ENCODE results near the gene CCDC136. TPM values are rescaled to one million over a fixed set of nuclear protein-coding genes. Genes with fewer than 3 reads are reported as not detected.
A peak's percentile ranks its signal among the peaks of the same experiment; 100 is the strongest.

The CCDC136 gene
- total RNA-seq, 1 experiment from 2014 or later = 11.1 TPM

- ATAC-seq = peak; percentile 27; the same call in 1 of the 2 replicates
- no peak for TF ChIP-seq SP1 (IDR thresholded peaks at IDR 0.05; ENCODE audit: low read depth)
- TF ChIP-seq JUND (IDR thresholded peaks at IDR 0.05) = no peak
- TF ChIP-seq YY1 (IDR thresholded peaks at IDR 0.05; ENCODE audit: extremely low read depth, insufficient replicate concordance, low read depth, low read length) = no peak
- H3K27ac ChIP-seq (ENCODE audit: low read depth, low read length) = no peak overlapping the region
- H3K9ac ChIP-seq (ENCODE audit: low read length) = no peak overlapping the region
- no TSS peak for BruUV-seq (replicated peaks)
- H3K4me3 ChIP-seq (replicated peaks in 1 of 2; ENCODE audit: low read depth in 1 of 2, low read length in 2 of 2) = no peak overlapping the region
- no peaks in the 10 kb centered on the region for H3K9me3 ChIP-seq (ENCODE audit: control insufficient read depth in 1 of 2, insufficient read depth in 1 of 2, low read depth in 1 of 2, low read length in 2 of 2)
- H3K4me2 ChIP-seq (ENCODE audit: low read length) = no peak overlapping the region
- no peak for DNase-seq (ENCODE audit: low read depth, low spot score)
- no peak overlapping the region for H2AFZ ChIP-seq (ENCODE audit: low read depth, low read length, poor library complexity, severe bottlenecking)
- no peaks in the 10 kb centered on the region for H3K27me3 ChIP-seq (ENCODE audit: insufficient read depth, low read length)
- peaks cover 0 to 6% of the 10 kb centered on the region in 2 experiments; a peak in 1 of 4 replicates for H3K4me1 ChIP-seq (ENCODE audit: control insufficient read depth in 1 of 2, insufficient read depth in 2 of 2, low read length in 2 of 2)
- H3K9me2 ChIP-seq (ENCODE audit: insufficient read depth) = no peaks in the 10 kb centered on the region
- CTCF ChIA-PET = no interaction called here
- POLR2A ChIA-PET = no interaction called here
- H3K79me2 ChIP-seq (ENCODE audit: insufficient read depth, low read length) = no peaks in the 10 kb centered on the region
- H3K36me3 ChIP-seq (ENCODE audit: control insufficient read depth in 1 of 2, insufficient read depth in 2 of 2, low read length in 2 of 2) = no peaks in the 10 kb centered on the region
- H4K20me1 ChIP-seq (ENCODE audit: insufficient read depth) = no peaks in the 10 kb centered on the region
- intact Hi-C loops (cut with micrococcal nuclease) = no loop called here
- RAD21 ChIA-PET (ENCODE audit: low non-redundant PET in 1 of 2, low total read pairs in 2 of 2, uncharacterized antibody in 2 of 2, unreplicated experiment in 2 of 2) = no interaction called here
Measured at GRCh38 chr7:128815289-128815942, 23.6 kb downstream of the CCDC136 start.

GRCh38 chr7:128818694-128819093 lies 26.9 kb downstream of the CCDC136 start:
- DNase-seq (ENCODE audit: low read depth, low spot score) = no peak
- H3K36me3 ChIP-seq (ENCODE audit: control insufficient read depth in 1 of 2, insufficient read depth in 2 of 2, low read length in 2 of 2) = no peaks in the 10 kb centered on the region
- H3K9me2 ChIP-seq (ENCODE audit: insufficient read depth) = no peaks in the 10 kb centered on the region
- ChIA-PET RAD21 (ENCODE audit: low non-redundant PET in 1 of 2, low total read pairs in 2 of 2, uncharacterized antibody in 2 of 2, unreplicated experiment in 2 of 2) (no interaction called here), CTCF (no interaction called here), POLR2A (no interaction called here)
- H3K27ac ChIP-seq (ENCODE audit: low read depth, low read length) = no peak overlapping the region
- H3K9me3 ChIP-seq (ENCODE audit: control insufficient read depth in 1 of 2, insufficient read depth in 1 of 2, low read depth in 1 of 2, low read length in 2 of 2) = no peaks in the 10 kb centered on the region
- H3K79me2 ChIP-seq (ENCODE audit: insufficient read depth, low read length) = no peaks in the 10 kb centered on the region
- no peak overlapping the region for H2AFZ ChIP-seq (ENCODE audit: low read depth, low read length, poor library complexity, severe bottlenecking)
- no peak overlapping the region for H3K4me2 ChIP-seq (ENCODE audit: low read length)
- peaks cover 0 to 6% of the 10 kb centered on the region in 2 experiments; a peak in 1 of 4 replicates for H3K4me1 ChIP-seq (ENCODE audit: control insufficient read depth in 1 of 2, insufficient read depth in 2 of 2, low read length in 2 of 2)
- intact Hi-C loops (cut with micrococcal nuclease) = no loop called here
- H3K4me3 ChIP-seq (replicated peaks in 1 of 2; ENCODE audit: low read depth in 1 of 2, low read length in 2 of 2) = no peak overlapping the region
- H3K27me3 ChIP-seq (ENCODE audit: insufficient read depth, low read length) = no peaks in the 10 kb centered on the region
- BruUV-seq (replicated peaks) = no TSS peak
- H4K20me1 ChIP-seq (ENCODE audit: insufficient read depth) = no peaks in the 10 kb centered on the region
- TF ChIP-seq ZFX (IDR thresholded peaks at IDR 0.05) (no peak), SRF (IDR thresholded peaks at IDR 0.05; ENCODE audit: low read depth) (no peak), SP1 (IDR thresholded peaks at IDR 0.05; ENCODE audit: low read depth) (no peak), SIN3A (IDR thresholded peaks at IDR 0.05; ENCODE audit: low read depth) (no peak), ELF1 (IDR thresholded peaks at IDR 0.05; ENCODE audit: borderline replicate concordance, low read depth) (no peak), CBX3 (IDR thresholded peaks at IDR 0.05; ENCODE audit: low read depth) (no peak), FOSL1 (IDR thresholded peaks at IDR 0.05; ENCODE audit: low read depth) (no peak), ZBTB33 (IDR thresholded peaks at IDR 0.05; ENCODE audit: extremely low read depth, insufficient replicate concordance, low read length) (no peak), EGR1 (IDR thresholded peaks at IDR 0.05; ENCODE audit: low read depth) (no peak), EZH2 (IDR thresholded peaks at IDR 0.05) (no peak), MAX (IDR thresholded peaks at IDR 0.05) (no peak), CEBPB (IDR thresholded peaks at IDR 0.05; ENCODE audit: low read depth) (no peak), RAD21 (IDR thresholded peaks at IDR 0.05; ENCODE audit: low read depth) (no peak), POLR2A (IDR thresholded peaks at IDR 0.05; ENCODE audit: borderline replicate concordance, extremely low read depth, insufficient read depth, insufficient read length) (no peak), POLR2AphosphoS5 (IDR thresholded peaks at IDR 0.05; ENCODE audit: low read depth, low read length) (no peak)
- no peak for ATAC-seq
- no peak overlapping the region for H3K9ac ChIP-seq (ENCODE audit: low read length)
